Right atrium auricular region (tissue), 2 donors: Measurements from ENCODE around the gene RNF166. TPM values are rescaled to one million over a fixed set of nuclear protein-coding genes. Genes with fewer than 3 reads are reported as not detected.

Source experiments
- DNase-seq: peaks from one replicate; pipeline ENCODE4 v3.0.0-alpha.2; 2019; ENCODE audit warnings: low spot score
- H3K27ac ChIP-seq, 2 donors: fragments of 200-600 bp; sonication (generic); 1 replicate in 1 of 2; 2 replicates in 1 of 2; pipeline ENCODE4 v1.5.1; 2016 to 2019
- H3K27me3 ChIP-seq, 2 donors: fragments of 200-600 bp; sonication (generic); one replicate each; pipeline versions ENCODE4 v1.5.1 to v1.6.0; 2017 to 2019
- H3K36me3 ChIP-seq: fragments of 200-600 bp; sonication (generic); one replicate; pipeline ENCODE4 v1.5.1; 2016
- H3K4me1 ChIP-seq, 2 donors: fragments of 200-600 bp; sonication (generic); one replicate each; pipeline versions ENCODE4 v1.5.1 to v1.6.0; 2017 to 2019
- H3K4me3 ChIP-seq, 2 donors: fragments of 200-600 bp; sonication (generic); 1 replicate in 1 of 2; 2 replicates in 1 of 2; pipeline ENCODE4 v1.5.1; 2017 to 2019; ENCODE audit warnings: mild to moderate bottlenecking in 1 of 2, moderate library complexity in 1 of 2
- H3K9me3 ChIP-seq, 2 donors: fragments of 200-600 bp; sonication (generic); one replicate each; pipeline ENCODE4 v1.5.1; 2019
- microRNA-seq, 2 donors: library from miRNA; unstranded; fragments of <30 nt; microRNA quantifications; one replicate each; pipeline ENCODE4, GENCODE V29; 2016 to 2017; ENCODE audit warnings: borderline number of aligned reads in 2 of 2, borderline replicate concordance in 1 of 2
- total RNA-seq, 2 donors: library from RNA; depleted of rRNA; stranded (reverse); fragments of >200 nt; gene quantifications; one replicate each; pipeline ENCODE4 v1.1.0, GENCODE V29; 2016
- TF ChIP-seq, protein P1 (sequence below), 2 donors: fragments of 200-600 bp; sonication (generic); IDR thresholded peaks; one replicate each; pipeline ENCODE4 v1.5.1; 2019; ENCODE audit warnings: antibody characterized with exemption in 2 of 2

The RNF166 gene
- total RNA-seq, 2 donors from 2014 or later = 16.9 to 19.4 TPM

DNA sequence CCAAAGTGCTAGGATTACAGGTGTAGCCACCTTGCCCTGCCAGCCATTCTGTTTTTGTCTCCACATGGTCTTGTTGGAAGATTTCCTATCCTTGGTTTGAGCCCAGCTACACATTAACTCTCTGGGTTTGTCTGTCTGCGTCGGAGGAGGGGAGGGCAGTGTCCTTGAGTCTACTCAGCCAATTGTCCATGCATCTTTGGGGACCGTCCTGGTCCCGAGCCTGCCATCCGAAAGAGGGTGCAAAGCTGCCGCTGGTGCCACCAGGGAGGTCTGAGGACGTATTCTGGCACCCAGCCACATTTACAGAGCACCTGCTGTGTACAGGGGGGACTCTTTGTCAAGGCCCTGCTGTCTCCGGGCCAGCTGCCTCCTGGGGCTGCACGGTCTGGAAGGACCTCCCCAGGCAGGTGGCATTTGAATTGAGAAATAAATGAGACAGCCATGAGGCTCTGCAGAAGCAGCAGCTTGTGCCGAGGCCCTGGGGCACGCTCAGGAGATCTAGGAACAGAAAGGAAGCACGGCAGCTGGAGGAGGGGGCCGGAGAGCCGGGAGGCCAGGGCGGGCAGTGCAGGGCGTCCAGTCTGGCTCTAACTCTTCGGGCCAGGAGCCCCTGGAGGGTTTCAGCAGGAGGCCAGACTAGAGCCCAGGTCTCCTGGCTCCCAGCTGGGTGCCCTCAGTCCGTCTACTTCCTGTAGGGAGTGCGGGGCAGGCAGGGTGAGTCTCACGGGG is 56.8 kb downstream of the RNF166 start:
- Histone ChIP-seq H3K9me3 (no peaks in the 10 kb centered on the region), H3K27ac (peak overlapping the region in 1 of 2 donors; percentile 75), H3K4me3 (peak overlapping the region in 1 of 2 donors; percentile 70), H3K4me1 (peaks cover 0 to 29% of the 10 kb centered on the region in 2 donors), H3K27me3 (no peaks in the 10 kb centered on the region), H3K36me3 (no peaks in the 10 kb centered on the region)
- DNase-seq = no peak
- TF ChIP-seq, protein P1, sequence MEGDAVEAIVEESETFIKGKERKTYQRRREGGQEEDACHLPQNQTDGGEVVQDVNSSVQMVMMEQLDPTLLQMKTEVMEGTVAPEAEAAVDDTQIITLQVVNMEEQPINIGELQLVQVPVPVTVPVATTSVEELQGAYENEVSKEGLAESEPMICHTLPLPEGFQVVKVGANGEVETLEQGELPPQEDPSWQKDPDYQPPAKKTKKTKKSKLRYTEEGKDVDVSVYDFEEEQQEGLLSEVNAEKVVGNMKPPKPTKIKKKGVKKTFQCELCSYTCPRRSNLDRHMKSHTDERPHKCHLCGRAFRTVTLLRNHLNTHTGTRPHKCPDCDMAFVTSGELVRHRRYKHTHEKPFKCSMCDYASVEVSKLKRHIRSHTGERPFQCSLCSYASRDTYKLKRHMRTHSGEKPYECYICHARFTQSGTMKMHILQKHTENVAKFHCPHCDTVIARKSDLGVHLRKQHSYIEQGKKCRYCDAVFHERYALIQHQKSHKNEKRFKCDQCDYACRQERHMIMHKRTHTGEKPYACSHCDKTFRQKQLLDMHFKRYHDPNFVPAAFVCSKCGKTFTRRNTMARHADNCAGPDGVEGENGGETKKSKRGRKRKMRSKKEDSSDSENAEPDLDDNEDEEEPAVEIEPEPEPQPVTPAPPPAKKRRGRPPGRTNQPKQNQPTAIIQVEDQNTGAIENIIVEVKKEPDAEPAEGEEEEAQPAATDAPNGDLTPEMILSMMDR (IDR thresholded peaks at IDR 0.05) = no peak

DNA sequence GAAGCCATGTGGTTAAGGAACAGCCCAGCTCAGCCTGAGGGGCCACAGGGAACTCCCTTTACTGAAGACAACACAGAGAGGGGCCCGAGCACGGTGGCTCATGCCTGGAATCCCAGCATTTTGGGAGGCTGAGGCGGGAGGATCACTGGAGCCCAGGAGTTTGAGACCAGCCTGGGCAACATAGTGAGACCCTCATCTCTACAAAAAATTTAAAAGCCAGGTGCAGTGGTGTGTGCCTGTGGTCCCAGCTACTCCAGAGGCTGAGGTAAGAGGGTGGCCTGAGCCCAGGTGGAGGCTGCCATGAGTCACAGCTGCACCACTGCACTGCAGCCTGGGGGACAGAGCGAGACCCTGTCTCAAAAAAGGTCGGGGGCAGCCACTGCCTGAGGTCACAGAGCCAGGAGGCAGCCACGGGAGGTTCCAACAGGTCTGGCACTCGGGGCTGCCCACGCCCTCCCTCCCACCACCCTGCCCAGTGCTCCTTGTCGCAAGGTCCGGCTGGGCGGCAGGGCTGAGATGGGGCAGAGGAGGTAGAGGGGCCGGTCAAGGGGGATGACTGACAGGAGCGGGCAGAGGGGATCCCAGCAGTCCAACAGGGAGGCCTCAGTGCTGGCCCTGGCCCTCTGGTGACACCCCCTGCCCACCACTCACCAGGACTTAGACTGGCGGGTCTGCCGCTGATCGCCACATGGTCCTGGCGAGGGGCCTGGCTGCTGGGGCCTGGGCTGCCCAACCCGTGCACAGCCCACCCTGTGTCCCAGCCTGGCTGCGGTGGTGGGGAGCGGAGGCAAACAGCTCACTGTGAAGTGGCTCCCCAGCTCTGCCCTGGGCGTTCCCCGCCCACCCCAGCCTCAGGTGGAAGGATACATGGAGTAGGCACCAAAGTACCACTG is 58.8 kb downstream of the RNF166 start:
- peaks cover 0 to 29% of the 10 kb centered on the region in 2 donors for H3K4me1 ChIP-seq
- H3K27ac ChIP-seq = no peak overlapping the region
- no peaks in the 10 kb centered on the region for H3K27me3 ChIP-seq
- DNase-seq = no peak
- no peaks in the 10 kb centered on the region for H3K36me3 ChIP-seq
- no peak overlapping the region for H3K4me3 ChIP-seq
- TF ChIP-seq, protein P1 (IDR thresholded peaks at IDR 0.05) = no peak
- H3K9me3 ChIP-seq = no peaks in the 10 kb centered on the region

Small RNAs within 50 kb of the gene (microRNA-seq; reads per million reads assigned to microRNA genes)
- gene MIR4722 = 0 to 1.4 reads per million in 2 donors

Other genes starting within 250 kb of the RNF166 start
- 10 to 100 TPM in 1 of 2 donors, 1 to 10 TPM in 1; 7.9 to 10.0 TPM for gene ZC3H18, start 136.0 kb downstream of the RNF166 start, total RNA-seq
- not detected for gene IL17C, start 67.8 kb downstream of the RNF166 start, total RNA-seq
- gene CYBA, start 55.4 kb downstream of the RNF166 start, total RNA-seq = 100 to 1,000 TPM in 1 of 2 donors, 10 to 100 TPM in 1; 82.0 to 132 TPM
- gene MVD, start 43.3 kb downstream of the RNF166 start, total RNA-seq = 10 to 100 TPM; 21.5 to 23.1 TPM
- gene SNAI3, start 19.9 kb downstream of the RNF166 start, total RNA-seq = 1 to 10 TPM; 1.0 to 1.6 TPM
- 1 to 10 TPM; 7.1 to 8.2 TPM for gene CTU2, start 95 bp upstream of the RNF166 start, total RNA-seq
- 10 to 100 TPM; 37.7 to 73.2 TPM for gene PIEZO1, start 78.8 kb upstream of the RNF166 start, total RNA-seq
- 1 to 10 TPM in 1 of 2 donors, under 1 TPM in 1; 0.39 to 1.3 TPM for gene CDT1, start 97.4 kb upstream of the RNF166 start, total RNA-seq
- gene APRT, start 105.5 kb upstream of the RNF166 start, total RNA-seq = 10 to 100 TPM; 50.6 to 90.4 TPM
- 10 to 100 TPM; 12.6 to 18.8 TPM for gene GALNS, start 150.5 kb upstream of the RNF166 start, total RNA-seq
- gene TRAPPC2L, start 150.7 kb upstream of the RNF166 start, total RNA-seq = 10 to 100 TPM; 30.7 to 33.0 TPM
- gene PABPN1L, start 160.3 kb upstream of the RNF166 start, total RNA-seq = not detected